ENCODE measurements around the gene ISG15.
"Not testable (repeated sequence)": the region's sequence is repeated elsewhere in the genome, so short reads cannot be mapped to it uniquely, and the experiment has no call there.

The ISG15 gene

DNA sequence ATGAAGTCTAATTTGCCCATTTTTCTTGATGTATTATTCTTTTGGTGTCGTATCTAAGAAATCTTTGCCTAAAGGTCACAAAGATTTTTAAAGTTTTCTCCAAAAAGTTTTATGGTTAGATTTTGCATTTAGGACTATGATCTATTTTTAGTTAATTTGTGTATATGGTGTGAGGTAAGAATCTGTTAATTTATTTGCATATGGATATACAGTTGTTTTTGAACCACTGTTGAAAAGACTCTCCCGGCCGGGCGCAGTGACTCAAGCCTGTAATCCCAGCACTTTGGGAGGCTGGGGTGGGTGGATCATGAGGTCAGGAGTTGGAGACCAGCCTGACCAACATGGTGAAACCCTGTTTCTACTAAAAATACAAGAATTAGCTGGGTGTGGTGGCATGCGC lies 25.2 kb upstream of the ISG15 start:
- peaks cover 40% of the 10 kb centered on the region for H3K27me3 ChIP-seq (ENCODE audit: control insufficient read depth, insufficient read depth, low read length)
- H3K9ac ChIP-seq (ENCODE audit: low read depth, low read length); H3K4me1 ChIP-seq (ENCODE audit: control insufficient read depth, insufficient read depth, low read length); H3K36me3 ChIP-seq (ENCODE audit: insufficient read depth, low read length); H3K4me3 ChIP-seq (ENCODE audit: low read length); H3K9me3 ChIP-seq (replicated peaks; ENCODE audit: low read length); H3K4me2 ChIP-seq (ENCODE audit: low read length): not testable (repeated sequence)

DNA sequence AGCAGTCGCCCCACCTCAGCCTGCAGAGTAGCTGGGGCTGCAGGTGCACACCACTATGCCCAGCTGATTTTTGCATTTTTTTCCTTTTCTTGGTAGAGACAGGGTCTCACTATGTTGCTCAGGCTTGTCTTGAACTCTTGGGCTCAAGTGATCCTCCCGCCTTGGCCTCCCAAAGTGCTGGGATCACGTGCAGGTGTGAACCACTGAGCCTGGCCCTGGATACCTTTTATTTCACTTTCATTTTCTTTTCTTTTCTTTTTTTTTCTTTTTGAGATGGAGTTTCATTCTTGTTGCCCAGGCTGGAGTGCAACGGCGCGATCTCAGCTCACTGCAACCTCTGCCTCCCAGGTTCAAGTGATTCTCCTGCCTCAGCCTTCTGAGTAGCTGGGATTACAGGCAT lies 22.0 kb upstream of the ISG15 start:
- peaks cover 34% of the 10 kb centered on the region for H3K27me3 ChIP-seq (ENCODE audit: control insufficient read depth, insufficient read depth, low read length)
- not testable (repeated sequence) for H3K9me3 ChIP-seq (replicated peaks; ENCODE audit: low read length); H3K4me1 ChIP-seq (ENCODE audit: control insufficient read depth, insufficient read depth, low read length)

DNA sequence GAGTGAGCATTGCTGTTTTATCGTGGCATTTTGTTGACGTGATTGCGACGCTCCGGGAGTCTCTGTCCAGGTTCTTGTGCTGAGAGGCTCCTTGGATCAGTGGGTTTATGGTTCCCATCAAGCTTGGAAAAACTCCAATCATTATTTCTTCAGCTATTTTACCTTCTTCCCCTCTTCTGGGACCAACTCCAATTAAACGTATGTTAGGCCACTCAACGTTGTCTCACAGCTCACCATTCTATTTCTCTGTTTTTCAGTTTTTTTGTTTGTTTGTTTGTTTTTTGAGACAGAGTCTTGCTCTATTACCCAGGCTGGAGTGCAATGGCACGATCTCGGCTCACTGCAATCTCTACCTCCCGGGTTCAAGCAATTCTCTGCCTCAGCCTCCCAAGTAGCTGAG lies 21.4 kb upstream of the ISG15 start:
- Histone ChIP-seq H3K36me3 (ENCODE audit: insufficient read depth, low read length) (no peaks in the 10 kb centered on the region), H3K9me3 (replicated peaks; ENCODE audit: low read length) (no peaks in the 10 kb centered on the region), H3K9ac (ENCODE audit: low read depth, low read length) (no peak overlapping the region), H3K27me3 (ENCODE audit: control insufficient read depth, insufficient read depth, low read length) (peaks cover 34% of the 10 kb centered on the region), H3K4me3 (ENCODE audit: low read length) (no peak overlapping the region), H3K4me1 (ENCODE audit: control insufficient read depth, insufficient read depth, low read length) (no peaks in the 10 kb centered on the region), H3K4me2 (ENCODE audit: low read length) (no peak overlapping the region)

More for the DNA sequence above, 22.0 kb upstream of the ISG15 start:
- H3K9ac ChIP-seq (ENCODE audit: low read depth, low read length); H3K36me3 ChIP-seq (ENCODE audit: insufficient read depth, low read length); H3K4me3 ChIP-seq (ENCODE audit: low read length); H3K4me2 ChIP-seq (ENCODE audit: low read length): not testable (repeated sequence)

DNA sequence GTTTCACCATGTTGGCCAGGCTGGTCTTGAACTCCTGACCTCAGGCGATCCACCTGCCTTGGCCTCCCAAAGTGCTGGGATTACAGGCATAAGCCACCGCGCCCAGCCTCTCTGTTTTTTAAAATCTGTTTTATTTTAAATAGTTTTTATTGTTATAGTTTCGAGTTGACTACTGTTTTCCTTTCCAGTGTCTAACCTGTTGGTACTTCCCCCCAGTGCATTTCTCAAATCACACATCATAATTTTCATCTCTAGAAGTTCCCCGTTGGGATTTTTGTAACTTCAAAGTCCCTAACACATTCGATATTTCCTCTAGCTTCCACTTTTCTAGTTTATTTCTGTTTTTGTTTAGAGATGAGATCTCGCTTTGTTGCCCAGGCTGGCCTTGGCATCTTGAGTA lies 20.9 kb upstream of the ISG15 start:
- H3K4me2 ChIP-seq (ENCODE audit: low read length) = no peak overlapping the region
- no peaks in the 10 kb centered on the region for H3K36me3 ChIP-seq (ENCODE audit: insufficient read depth, low read length)
- no peak overlapping the region for H3K9ac ChIP-seq (ENCODE audit: low read depth, low read length)
- no peaks in the 10 kb centered on the region for H3K9me3 ChIP-seq (replicated peaks; ENCODE audit: low read length)
- no peak overlapping the region for H3K4me3 ChIP-seq (ENCODE audit: low read length)
- peaks cover 38% of the 10 kb centered on the region for H3K27me3 ChIP-seq (ENCODE audit: control insufficient read depth, insufficient read depth, low read length)
- no peaks in the 10 kb centered on the region for H3K4me1 ChIP-seq (ENCODE audit: control insufficient read depth, insufficient read depth, low read length)

DNA sequence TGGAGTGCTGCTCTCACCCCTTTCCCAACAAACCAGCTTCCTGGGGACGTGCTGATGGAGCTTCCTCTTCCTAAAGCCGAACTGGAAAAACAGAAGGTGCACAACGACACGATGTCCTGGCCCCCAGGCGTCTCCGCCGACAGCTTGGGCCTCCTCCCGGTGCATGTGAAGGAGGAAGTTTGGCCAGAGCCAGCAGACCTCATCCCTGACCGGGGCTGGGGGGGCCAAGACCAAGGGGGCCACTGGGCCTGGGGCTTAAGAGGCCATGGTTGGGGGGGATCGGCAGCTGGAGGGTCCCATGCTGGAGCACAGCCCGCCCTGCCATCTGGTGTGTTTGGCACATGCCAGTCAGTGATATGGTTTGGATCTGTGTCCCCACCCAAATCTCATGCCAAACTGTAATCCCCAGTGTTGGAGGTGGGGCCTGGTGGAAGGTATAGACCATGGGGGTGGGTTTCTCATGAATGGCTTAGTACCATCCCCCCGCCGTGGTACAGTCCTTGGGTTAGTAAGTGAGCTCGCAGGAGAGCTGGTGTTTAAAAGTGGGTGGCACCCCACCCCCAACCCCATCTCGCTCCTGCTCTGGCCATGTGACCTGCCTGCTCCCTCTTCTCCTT lies 19.8 kb upstream of the ISG15 start:
- peaks cover 44% of the 10 kb centered on the region for H3K27me3 ChIP-seq (ENCODE audit: control insufficient read depth, insufficient read depth, low read length)

DNA sequence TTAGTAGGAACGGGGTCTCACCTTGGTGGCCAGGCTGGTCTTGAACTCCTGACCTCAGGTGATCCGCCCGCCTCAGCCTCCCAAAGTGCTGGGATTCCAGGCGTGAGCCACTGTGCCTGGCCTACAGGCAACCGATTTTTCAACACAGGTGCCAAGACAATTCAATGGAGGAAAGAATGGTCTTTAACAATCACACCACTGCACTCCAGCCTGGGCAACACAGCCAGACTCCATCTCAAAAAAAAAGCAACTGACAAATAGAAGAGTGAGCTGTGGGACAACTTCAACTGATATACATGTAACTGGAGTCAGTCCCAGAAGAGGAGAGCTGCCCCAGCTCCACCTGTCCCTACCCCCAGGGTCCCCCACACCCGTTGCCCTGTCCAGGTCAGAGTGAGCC lies 18.8 kb upstream of the ISG15 start:
- peaks cover 41% of the 10 kb centered on the region for H3K27me3 ChIP-seq (ENCODE audit: control insufficient read depth, insufficient read depth, low read length)
- not testable (repeated sequence) for H3K4me2 ChIP-seq (ENCODE audit: low read length); H3K36me3 ChIP-seq (ENCODE audit: insufficient read depth, low read length); H3K9me3 ChIP-seq (replicated peaks; ENCODE audit: low read length); H3K4me3 ChIP-seq (ENCODE audit: low read length); H3K4me1 ChIP-seq (ENCODE audit: control insufficient read depth, insufficient read depth, low read length); H3K9ac ChIP-seq (ENCODE audit: low read depth, low read length)

More for the DNA sequence above, 19.8 kb upstream of the ISG15 start:
- Histone ChIP-seq H3K9ac (ENCODE audit: low read depth, low read length) (no peak overlapping the region), H3K4me3 (ENCODE audit: low read length) (no peak overlapping the region), H3K4me2 (ENCODE audit: low read length) (no peak overlapping the region), H3K36me3 (ENCODE audit: insufficient read depth, low read length) (no peaks in the 10 kb centered on the region), H3K9me3 (replicated peaks; ENCODE audit: low read length) (no peaks in the 10 kb centered on the region), H3K4me1 (ENCODE audit: control insufficient read depth, insufficient read depth, low read length) (no peaks in the 10 kb centered on the region)

DNA sequence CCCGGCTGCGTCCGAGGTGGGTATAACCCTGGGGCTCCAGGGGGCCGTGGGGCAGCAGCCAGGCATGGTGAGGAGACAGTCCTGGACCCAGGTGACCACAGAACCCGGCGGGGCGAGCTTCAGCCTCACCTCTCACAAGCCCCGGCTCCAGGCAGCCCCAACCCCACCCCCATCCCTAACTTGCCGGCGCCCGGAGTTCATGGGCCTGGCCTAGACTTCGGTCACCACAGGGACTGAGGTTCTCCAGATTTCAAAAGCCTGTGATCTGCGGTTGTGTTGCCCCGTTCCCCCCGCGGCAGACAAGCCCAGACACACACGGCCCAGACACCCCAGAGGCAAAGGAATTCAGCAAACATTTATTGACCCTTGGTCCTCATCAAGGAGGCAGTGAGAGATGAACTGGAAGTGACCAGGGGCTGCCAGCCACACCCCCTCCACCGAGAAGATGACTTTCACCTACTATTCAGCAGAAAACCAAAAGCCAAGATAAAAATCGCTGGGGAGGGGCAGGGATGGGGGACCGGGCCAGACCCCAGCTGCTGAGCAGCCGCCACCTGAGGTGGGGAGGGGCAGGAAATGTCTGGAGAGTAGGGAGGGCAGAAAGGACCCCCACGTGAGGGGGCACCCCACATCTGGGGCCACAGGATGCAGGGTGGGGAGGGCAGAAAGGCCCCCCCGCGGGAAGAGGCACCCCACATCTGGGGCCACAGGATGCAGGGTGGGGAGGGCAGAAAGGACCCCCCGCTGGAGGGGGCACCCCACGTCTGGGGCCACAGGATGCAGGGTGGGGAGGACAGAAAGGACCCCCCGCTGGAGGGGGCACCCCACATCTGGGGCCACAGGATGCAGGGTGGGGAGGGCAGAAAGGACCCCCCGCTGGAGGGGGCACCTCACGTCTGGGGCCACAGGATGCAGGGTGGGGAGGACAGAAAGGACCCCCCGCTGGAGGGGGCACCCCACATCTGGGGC lies 17.3 kb upstream of the ISG15 start:
- Histone ChIP-seq H3K4me1 (ENCODE audit: control insufficient read depth, insufficient read depth, low read length) (peaks cover 22% of the 10 kb centered on the region), H3K9me3 (replicated peaks; ENCODE audit: low read length) (no peaks in the 10 kb centered on the region), H3K9ac (ENCODE audit: low read depth, low read length) (no peak overlapping the region), H3K4me2 (ENCODE audit: low read length) (no peak overlapping the region), H3K36me3 (ENCODE audit: insufficient read depth, low read length) (no peaks in the 10 kb centered on the region), H3K27me3 (ENCODE audit: control insufficient read depth, insufficient read depth, low read length) (peaks cover 44% of the 10 kb centered on the region), H3K4me3 (ENCODE audit: low read length) (no peak overlapping the region)

DNA sequence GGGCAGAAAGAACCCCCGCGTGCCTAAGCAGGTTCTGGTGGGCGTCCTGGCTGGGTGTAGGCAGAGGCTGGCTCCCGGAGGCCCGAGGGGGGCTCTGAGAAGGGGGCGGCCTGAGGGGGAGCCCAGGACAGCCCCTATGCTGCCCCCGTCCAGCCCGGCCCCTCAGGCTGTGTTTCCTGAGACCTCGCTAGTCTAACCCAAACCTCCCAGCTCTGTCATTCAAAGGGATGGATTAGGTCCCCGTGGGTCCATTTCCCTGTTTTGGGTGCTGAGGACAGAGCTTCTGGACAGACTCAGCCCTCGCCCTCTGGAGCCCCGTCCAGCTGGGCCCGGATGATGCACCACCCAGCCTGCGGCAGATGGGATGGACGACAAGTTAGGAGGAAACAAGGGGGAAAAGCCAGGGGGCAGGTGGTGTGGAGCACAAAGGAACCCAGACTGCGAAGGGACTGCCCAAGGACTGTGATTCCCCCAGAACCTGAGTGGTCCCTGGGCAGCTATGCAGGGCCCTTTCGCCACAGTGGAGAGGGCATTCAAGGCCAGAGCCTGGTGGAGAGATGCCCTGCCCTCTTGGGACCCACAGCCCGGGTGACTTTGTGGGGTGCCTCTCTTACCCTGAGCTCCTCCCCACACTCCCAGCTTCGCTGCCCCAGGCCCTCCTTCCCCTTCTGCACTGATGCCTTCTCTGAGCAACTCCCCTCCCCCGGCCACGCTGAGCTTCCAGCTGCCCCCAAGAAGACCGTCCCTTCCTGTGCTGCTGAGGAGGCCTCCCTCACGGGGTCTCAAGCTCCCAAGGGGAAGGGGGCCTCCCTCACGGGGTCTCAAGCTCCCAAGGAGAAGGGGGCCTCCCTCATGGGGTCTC lies 16.2 kb upstream of the ISG15 start:
- Histone ChIP-seq H3K4me1 (ENCODE audit: control insufficient read depth, insufficient read depth, low read length) (peaks cover 27% of the 10 kb centered on the region), H3K9ac (ENCODE audit: low read depth, low read length) (no peak overlapping the region), H3K27me3 (ENCODE audit: control insufficient read depth, insufficient read depth, low read length) (peaks cover 45% of the 10 kb centered on the region), H3K36me3 (ENCODE audit: insufficient read depth, low read length) (no peaks in the 10 kb centered on the region), H3K4me3 (ENCODE audit: low read length) (no peak overlapping the region), H3K4me2 (ENCODE audit: low read length) (no peak overlapping the region), H3K9me3 (replicated peaks; ENCODE audit: low read length) (no peaks in the 10 kb centered on the region)

DNA sequence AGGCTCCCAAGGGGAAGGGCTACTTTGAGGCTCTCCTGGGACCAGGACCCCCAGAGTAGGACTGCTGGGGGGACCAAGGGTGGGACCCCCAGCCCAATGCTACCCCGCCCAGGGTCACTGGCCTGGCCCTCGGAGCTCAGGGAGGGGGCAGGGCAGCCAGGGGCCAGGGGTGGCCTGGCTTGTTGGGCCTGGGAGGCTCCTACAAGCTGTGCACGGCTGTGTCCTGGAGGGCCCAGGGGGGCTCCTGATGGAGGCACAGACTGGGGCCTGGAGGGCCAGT lies 15.6 kb upstream of the ISG15 start:
- H3K9ac ChIP-seq (ENCODE audit: low read depth, low read length) = no peak overlapping the region
- no peaks in the 10 kb centered on the region for H3K9me3 ChIP-seq (replicated peaks; ENCODE audit: low read length)
- no peak overlapping the region for H3K4me2 ChIP-seq (ENCODE audit: low read length)
- no peaks in the 10 kb centered on the region for H3K36me3 ChIP-seq (ENCODE audit: insufficient read depth, low read length)
- peaks cover 27% of the 10 kb centered on the region for H3K4me1 ChIP-seq (ENCODE audit: control insufficient read depth, insufficient read depth, low read length)
- no peak overlapping the region for H3K4me3 ChIP-seq (ENCODE audit: low read length)
- peaks cover 45% of the 10 kb centered on the region for H3K27me3 ChIP-seq (ENCODE audit: control insufficient read depth, insufficient read depth, low read length)

DNA sequence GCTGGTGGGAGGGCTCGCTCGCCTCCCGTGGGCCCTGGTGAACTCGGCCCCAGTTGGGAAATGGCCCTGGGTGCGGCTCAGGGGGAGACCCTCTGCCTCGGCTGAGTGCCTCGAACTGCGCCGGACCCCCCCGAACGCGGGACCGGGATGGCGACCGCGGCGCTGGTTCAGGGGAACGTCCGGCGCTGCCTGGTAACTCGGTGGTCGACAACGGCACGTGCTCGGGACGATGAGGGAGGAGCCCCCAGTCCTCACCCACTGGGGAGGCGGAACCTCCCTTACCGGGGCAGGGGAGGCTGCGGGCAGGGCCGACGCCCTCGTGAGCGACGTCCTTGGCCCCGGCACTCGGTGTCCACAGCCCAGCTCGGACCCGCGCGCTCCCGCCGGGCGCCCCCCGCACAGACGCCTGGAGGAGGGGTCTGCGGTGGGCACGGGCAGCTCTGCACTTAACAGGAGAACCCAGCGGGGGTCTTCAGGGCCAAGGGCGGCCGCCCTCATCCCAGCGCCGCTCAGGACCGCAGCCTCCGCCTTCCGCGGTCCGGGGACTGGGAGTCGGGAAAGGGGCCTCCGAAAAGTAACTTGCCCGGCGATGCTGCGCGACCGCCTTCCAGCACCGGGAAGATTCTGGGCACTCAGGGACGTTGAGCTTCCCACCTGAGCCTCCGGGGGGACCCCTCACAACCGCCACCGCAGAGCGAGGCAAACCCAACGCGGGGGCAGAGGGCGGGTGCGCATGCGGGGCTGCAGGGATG lies 15.1 kb upstream of the ISG15 start:
- no peak overlapping the region for H3K9ac ChIP-seq (ENCODE audit: low read depth, low read length)
- no peaks in the 10 kb centered on the region for H3K9me3 ChIP-seq (replicated peaks; ENCODE audit: low read length)
- peaks cover 46% of the 10 kb centered on the region for H3K27me3 ChIP-seq (ENCODE audit: control insufficient read depth, insufficient read depth, low read length)
- H3K4me1 ChIP-seq (ENCODE audit: control insufficient read depth, insufficient read depth, low read length) = peaks cover 27% of the 10 kb centered on the region
- H3K4me3 ChIP-seq (ENCODE audit: low read length) = no peak overlapping the region
- H3K4me2 ChIP-seq (ENCODE audit: low read length) = no peak overlapping the region
- no peaks in the 10 kb centered on the region for H3K36me3 ChIP-seq (ENCODE audit: insufficient read depth, low read length)

DNA sequence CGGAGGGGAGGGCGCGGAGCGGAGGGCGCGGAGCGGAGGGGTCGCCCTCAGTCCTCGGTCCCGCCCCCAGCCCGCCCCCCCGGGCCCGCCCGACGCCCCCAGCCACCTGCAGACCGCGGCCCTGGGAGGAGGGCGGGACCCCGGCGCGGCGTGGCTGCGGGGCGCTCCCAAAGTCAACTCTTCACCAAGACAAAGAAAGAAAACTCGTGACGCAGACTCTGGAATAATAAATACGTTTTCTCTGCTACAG lies 14.6 kb upstream of the ISG15 start:
- Histone ChIP-seq H3K9me3 (replicated peaks; ENCODE audit: low read length) (no peaks in the 10 kb centered on the region), H3K27me3 (ENCODE audit: control insufficient read depth, insufficient read depth, low read length) (peaks cover 51% of the 10 kb centered on the region), H3K36me3 (ENCODE audit: insufficient read depth, low read length) (no peaks in the 10 kb centered on the region), H3K9ac (ENCODE audit: low read depth, low read length) (peak overlapping the region; percentile 58), H3K4me3 (ENCODE audit: low read length) (peak overlapping the region; percentile 62), H3K4me1 (ENCODE audit: control insufficient read depth, insufficient read depth, low read length) (peaks cover 27% of the 10 kb centered on the region), H3K4me2 (ENCODE audit: low read length) (peak overlapping the region; percentile 83)

Data from skeletal muscle satellite cell (primary cell).